HUDEP-2 (cell line): ENCODE data around the gene EIF4E1B.

Source experiments
- DNase-seq, 76 experiments: peaks; one replicate each; lab custom pipeline; 2025; ENCODE audit not compliant: unreplicated experiment in 76 of 76; lab: John Stamatoyannopoulos, UW

The EIF4E1B gene

GRCh38 chr5:176660860-176661641, 30.6 kb downstream of the EIF4E1B start:
- DNase-seq, result peak in 68 of 76 experiments; percentile 6 to 80 (median 56)

DNA sequence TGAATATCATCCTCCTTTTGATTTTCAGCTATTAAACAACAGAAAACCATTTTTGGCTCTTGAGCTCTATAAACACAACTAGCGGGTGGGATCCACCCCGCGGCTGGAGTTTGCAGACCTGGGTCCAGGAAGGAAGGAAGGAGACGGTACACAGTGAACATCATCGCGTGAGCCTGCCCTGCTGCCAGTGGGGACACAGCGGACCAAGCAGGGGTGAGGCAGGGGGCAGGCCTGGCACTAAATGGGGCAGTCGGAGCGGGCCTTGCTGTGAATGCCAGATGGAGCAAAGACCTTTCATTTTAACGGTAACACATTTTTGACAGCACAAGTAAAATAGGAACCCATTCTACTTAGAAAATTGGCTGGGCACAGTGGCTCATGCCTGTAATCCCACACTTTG, 31.2 kb downstream of the EIF4E1B start:
- DNase-seq, result no peak

DNA sequence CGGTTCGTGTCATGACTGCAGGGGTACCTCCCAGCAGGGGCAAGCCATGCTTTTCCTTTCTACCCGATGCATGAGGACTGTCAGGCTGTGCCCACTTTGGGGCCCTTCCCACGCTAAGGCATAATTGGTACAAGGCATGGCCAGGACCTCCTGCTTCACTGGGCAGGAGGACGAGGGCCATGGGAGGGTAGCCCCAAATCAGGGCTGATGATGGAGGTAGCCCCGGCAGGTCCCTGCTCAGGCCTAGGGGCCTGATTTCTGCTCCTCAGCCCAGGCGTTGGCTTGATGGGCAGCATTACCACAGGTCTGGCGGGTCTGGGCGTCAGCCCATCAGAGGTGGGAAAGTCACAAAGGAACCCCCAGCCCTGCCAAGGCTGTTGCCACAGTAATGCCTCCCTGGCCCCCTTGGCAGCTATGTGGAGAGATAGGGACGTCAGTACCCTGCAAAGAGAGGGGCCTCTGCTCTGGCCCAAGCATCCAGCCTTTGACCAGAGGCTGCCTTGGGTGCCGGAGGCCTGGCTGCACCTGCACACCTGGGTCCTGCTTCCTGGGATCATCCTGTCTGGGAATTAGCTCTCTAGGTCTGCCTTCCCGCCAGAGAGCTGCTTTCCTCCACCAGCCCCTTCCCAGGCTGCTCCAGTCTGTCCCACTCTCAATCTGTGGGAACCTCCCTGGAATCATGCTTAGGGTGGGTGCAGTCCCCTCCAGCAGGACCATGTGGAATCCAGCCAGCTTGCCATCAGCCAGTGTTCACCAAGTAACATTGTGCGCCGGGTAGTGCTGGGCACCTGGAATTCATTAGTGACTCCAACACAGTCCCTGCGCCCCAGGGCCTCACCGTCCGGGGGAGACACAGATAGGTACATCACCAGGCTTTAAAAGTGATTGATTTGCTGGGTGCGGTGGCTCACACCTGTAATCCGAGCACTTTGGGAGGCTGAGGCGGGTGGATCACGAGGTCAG, 32.2 kb downstream of the EIF4E1B start:
- no peak for DNase-seq

- no peak for DNase-seq
Observed at GRCh38 chr5:176663566-176663965, 33.1 kb downstream of the EIF4E1B start.

DNA sequence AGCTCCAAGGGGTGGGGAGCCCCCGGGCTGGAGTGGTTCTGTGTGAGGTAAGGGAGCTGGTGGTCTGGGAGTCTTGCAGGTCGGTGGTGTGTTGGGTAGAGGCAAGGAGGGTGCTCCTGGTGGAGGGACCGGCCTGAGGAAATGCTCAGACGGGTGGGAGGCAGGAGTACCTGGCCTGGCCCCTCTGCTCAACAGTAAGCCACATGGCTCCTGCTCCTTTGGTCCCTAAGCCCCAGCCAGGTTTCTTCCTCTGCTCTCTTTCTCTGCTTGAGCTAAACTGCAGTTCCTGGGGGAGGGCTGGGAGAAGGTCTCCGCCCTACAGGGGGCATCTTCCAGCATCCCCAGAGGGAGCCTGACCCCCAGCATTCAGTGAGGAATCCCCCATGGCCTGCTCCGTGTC, 34.0 kb downstream of the EIF4E1B start:
- DNase-seq, result no peak

GRCh38 chr5:176664886-176665285, 34.4 kb downstream of the EIF4E1B start:
- DNase-seq, result no peak

DNA sequence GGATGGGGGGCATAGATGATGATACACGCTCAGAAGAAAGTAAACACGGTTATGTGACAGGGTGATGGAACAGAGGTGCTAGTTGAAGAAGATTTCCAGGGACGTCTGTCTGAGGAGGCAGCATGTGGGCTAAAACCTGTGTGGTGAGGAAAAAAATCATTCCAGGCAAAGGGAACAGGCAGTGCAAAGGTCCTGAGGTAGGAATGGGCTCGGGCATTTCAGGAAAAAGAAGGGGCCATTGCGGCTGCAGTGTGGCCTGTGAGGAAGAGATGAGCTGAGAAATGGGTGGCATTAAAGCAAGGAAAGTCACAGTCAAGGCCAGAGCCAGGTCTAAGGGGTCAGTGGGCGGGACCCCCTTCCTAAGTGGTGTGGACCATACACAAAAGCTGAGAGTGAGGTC, 35.0 kb downstream of the EIF4E1B start:
- no peak for DNase-seq

DNA sequence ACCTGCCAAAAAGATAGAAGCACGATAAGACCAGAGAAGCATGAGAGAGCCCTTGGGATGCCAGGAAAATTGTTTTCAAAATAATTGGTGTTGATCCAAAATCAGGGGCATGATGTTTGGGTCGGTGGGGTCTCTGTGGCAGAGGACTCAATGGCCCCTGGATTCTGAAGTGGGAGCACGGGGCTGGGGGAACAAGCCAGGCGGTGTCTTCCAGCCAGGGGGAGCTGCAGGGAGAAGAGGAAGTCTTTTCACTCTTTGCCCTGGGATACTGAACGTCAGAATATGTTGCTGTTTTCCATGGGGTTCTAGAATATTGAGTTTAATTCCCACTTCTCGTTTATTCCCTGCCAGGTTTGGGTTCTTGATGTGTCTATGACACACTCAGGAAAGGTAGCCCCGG, 37.2 kb downstream of the EIF4E1B start:
- DNase-seq, result no peak

DNA sequence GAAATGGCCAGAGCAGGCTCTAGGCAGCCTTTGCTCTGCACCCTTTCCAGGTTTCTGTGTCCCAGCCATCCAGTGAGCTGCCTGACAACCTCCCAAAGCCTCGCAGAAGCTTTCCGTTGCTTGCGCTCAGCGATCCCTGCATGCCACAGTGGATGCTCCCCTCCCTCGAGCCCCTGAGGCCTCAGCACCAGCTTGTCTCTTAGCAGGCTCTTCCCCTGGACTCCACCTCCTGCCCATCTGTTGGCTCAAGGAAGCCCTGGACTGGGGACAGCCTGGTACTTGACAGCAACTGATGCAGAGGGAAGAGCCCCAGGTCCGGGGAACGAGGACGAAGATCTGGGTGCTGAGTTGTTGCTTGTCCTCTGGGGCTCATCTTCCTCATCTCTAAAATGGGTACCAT, 40.0 kb downstream of the EIF4E1B start:
- DNase-seq, result no peak

GRCh38 chr5:176671399-176671798, 40.9 kb downstream of the EIF4E1B start:
- DNase-seq, result no peak

DNA sequence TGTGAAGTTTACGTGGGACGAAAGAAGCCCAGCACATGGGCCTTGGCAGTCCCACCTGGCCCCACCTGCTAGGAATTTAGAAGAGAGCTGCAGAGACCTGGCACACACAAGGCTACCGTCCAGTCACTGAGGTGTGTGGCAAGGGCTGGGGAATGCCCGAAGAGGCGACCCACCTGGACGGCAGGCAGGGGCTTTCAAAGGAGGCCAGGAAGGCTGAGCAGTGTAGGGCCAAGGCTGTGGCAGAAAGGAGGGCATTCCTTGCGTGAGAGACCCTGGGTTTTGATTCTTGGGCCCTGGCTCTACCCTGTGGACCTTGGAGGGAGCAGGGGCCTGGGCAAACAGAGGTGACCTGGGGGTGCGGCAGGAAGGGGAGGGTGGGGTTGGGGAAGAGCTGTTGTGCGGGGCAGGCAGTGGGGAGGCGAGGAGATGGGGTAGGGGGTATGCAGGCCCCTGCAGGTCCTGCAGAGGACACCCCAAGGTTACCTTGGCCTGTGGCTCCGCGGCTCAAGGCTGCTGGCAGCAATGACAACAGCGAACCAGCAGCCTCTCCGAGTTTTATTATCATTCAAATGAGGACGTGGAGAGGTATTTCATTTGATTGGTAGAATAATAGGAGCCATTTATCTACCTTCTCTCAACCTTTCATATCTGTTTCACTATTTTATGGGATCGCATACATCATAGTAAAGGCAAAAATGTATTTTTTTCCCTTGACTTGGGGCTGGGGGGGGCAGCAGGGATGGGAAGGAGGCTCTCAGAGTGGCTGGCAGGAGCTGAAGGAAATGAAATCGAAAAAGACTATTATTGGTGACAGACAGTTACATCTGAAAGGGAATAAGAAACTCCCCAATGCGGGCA, 41.6 kb downstream of the EIF4E1B start:
- no peak for DNase-seq

DNA sequence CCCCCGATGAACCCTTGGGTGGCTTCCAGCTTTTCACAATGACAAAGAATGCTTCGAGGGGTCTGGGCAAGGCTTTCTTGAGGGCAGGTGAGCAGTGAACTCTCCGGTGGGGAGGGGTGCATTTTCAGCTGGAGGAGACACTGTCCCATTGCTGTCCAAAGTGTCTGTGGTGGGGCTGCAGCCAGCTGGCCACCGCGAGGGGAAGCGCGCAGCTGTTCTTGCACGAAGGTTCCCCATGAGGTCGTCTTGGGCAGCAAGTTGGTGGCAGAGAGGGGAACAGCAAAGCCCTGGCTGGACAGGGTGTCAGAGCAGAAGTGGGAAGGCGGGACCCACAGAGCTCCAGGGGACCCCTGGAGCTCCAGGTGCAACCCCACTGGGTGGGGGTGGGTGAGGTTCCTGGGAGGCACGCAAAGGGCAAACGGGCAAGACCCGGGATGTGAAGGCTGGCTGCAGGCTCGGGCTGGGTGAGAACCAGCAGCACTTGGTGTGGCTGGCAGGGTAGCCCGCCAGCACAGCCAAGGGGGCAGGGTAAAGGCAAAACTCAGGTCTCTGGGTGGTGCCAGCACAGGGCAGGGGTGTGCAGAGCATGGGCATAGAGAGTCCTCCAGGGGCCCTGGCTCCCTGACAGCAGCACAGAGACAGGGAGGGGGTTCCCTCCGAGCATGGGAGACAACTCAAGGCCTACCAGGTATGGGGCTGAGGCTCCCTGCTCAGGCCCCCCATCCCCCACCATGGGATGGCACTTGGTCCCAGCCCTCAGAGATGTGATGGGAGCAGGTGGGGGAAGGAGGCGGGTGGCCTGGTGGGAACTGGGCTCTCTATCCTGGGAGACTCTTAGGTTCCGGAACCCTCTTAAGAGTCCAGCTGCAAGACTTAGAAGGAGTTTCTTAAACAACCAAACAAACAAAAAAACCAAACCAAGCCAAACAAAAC, 43.4 kb downstream of the EIF4E1B start:
- no peak for DNase-seq

DNA sequence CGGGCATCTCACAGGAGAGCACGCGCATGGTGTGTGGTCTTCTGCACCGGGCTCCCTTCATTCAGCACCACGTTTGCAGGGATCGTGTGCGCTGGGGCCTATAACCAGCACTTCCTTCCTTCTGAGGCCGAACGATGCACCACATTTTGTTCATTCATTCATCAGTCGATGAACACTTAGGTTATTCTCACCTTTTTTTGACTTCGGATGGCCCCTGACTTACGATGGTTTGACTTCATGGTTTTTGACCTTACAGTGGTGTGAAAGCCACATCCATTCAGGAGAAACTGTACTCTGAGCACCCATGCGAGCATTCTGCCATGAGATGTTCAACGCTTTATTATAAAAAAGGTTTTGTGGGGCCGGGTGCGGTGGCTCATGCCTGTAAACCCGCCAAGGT, 44.3 kb downstream of the EIF4E1B start:
- DNase-seq, result no peak

- peak in 8 of 76 experiments; percentile 4 to 32 (median 12) for DNase-seq
Observed at GRCh38 chr5:176675676-176676360, 45.3 kb downstream of the EIF4E1B start.

GRCh38 chr5:176676361-176676824, 45.9 kb downstream of the EIF4E1B start:
- peak in 1 of 76 experiments; percentile 2 for DNase-seq

DNA sequence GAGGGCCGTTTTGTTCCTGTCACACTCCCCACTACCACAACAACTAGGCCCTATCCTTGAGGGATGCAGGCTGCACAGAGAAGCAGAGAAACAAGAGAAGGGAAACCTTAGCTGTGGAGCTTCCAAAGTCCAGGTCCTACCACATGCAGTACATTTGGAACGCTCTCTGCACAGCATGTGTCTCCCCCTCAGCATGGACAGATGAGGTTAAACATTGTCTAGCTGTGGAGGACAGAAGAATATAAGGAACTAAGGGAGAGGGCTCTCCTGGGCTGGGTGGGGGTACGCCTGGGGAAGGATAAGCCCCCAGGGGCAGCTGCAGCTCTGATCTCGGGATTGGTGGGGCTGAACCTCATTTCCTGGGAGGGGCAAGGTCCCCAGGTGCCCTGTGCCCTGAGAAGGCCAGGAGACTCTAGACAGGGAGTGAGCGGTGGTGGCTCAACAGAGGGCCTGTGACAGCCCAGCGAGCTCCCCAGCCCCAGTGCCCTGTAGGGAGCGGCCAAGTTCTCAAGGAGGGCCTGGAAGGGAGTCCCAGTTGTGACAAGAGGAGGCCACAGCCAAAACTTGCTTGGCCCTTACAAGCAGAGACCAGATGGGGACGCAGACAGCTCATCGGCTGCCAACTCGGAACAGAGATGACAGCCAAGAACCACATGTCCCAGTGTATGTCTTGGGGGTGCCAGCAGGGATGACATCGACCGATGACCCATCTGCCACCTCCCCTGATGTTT, 46.9 kb downstream of the EIF4E1B start:
- DNase-seq, result no peak

DNA sequence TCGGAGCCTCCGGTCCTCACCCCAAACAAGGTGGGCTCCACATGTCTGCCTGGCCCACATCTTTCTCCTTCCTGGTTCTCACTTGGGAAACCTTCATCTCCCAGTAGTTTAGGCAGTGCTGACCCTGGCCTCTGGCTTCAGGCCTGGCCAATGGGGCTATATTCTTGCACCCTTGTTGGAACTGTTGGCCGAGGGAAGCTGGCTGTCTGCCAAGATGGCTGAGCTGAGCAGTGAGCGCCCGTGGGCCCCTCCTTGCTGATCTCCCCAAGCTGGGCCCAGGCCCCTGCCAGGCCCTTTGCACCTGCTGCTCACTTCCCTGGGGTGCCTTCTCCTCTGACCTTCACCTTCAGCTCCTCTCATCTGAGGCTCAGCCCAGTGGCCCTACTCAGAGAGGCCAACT, 48.1 kb downstream of the EIF4E1B start:
- no peak for DNase-seq
